Uterus (tissue), 2 donors: ENCODE measurements around the gene SBNO1.

ENCODE experiments used
- CTCF ChIP-seq, 4 experiments: fragments of 200-600 bp in 2 of 4; fragments of 450-650 bp in 2 of 4; sonication (generic) in 2 of 4; IDR thresholded peaks; one replicate each; pipeline ENCODE4 v1.5.1; 2016 to 2019; ENCODE audit warnings: antibody characterized with exemption in 4 of 4, mild to moderate bottlenecking in 2 of 4, moderate library complexity in 1 of 4
- POLR2A ChIP-seq, 2 donors: fragments of 450-650 bp; IDR thresholded peaks; one replicate each; pipeline ENCODE4 v1.6.1; 2016; ENCODE audit warnings: antibody characterized with exemption in 2 of 2, mild to moderate bottlenecking in 1 of 2, moderate library complexity in 1 of 2

GRCh38 chr12:123337070-123337469 lies 27.6 kb downstream of the SBNO1 start:
- no peak for TF ChIP-seq CTCF (IDR thresholded peaks at IDR 0.05)
- TF ChIP-seq POLR2A (IDR thresholded peaks at IDR 0.05): no peak
